Measurements from ENCODE around the gene CLK4.

Gene CLK4

GRCh38 chr5:178671602-178672144 lies 44.8 kb upstream of the CLK4 start:
- Histone ChIP-seq H3K9me3 (ENCODE audit: control insufficient read depth, low read length) (no peaks in the 10 kb centered on the region), H3K79me2 (no peaks in the 10 kb centered on the region), H3K4me1 (no peaks in the 10 kb centered on the region), H3K4me3 (ENCODE audit: low read depth, low read length) (no peak overlapping the region), H3K9ac (no peak overlapping the region), H3K27ac (no peak overlapping the region), H3K4me2 (ENCODE audit: low read length) (no peak overlapping the region), H3K27me3 (ENCODE audit: control insufficient read depth, insufficient read depth, low read length) (no peaks in the 10 kb centered on the region), H2AFZ (no peak overlapping the region), H3K36me3 (ENCODE audit: control insufficient read depth, insufficient read depth, low read length) (no peaks in the 10 kb centered on the region)
- no peak for TF ChIP-seq CTCF (IDR thresholded peaks at IDR 0.05)

DNA sequence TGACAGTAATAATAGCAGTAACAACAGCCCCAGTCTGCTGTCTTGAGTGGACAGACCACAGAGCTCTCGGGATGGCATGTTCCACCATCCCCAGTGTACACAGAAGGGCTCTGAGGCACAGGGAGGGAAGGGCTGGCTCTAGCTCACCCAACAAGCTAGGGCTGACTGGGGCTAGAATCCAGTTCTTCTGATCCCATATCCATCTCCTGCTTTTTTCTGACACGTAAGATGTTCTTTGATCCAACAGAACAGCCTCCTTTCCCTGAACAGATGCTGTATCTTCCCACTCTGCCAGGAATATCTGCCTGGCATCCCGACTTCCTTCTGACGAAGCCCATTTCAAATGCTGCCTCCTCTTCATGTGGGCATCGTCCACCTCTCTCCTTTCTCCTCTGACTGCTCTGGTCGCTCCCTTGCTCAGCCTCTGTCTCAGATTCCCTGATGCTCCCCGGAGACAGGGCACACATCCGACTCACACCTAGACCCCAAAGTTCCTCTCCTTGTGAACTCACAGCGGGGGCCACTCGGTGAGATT lies 43.6 kb upstream of the CLK4 start:
- no peak for TF ChIP-seq CTCF (IDR thresholded peaks at IDR 0.05)
- Histone ChIP-seq H3K27ac (no peak overlapping the region), H3K9ac (no peak overlapping the region), H3K79me2 (no peaks in the 10 kb centered on the region), H2AFZ (no peak overlapping the region), H3K4me1 (no peaks in the 10 kb centered on the region), H3K9me3 (ENCODE audit: control insufficient read depth, low read length) (no peaks in the 10 kb centered on the region), H3K4me3 (ENCODE audit: low read depth, low read length) (no peak overlapping the region), H3K4me2 (ENCODE audit: low read length) (no peak overlapping the region), H3K27me3 (ENCODE audit: control insufficient read depth, insufficient read depth, low read length) (no peaks in the 10 kb centered on the region), H3K36me3 (ENCODE audit: control insufficient read depth, insufficient read depth, low read length) (no peaks in the 10 kb centered on the region)

DNA sequence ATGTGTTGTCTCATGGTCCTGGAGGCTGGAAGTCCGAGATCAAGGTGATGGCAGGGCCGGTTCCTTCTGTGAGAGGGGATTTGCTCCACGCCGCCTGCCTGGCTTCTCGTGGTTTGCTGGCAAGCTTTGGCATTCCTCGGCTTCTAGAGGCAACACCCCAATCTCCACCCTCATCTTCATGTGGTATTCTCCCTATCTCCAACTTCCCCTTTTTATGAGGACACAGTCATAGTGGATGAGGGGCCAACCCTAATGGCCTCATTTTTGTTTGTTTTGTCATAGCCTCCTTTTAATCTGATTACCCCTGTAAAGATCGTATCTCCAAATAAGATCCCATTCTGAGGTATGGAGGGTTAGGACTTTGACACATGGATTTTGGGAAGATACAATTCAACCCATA lies 41.7 kb upstream of the CLK4 start:
- H3K9ac ChIP-seq: no peak overlapping the region

GRCh38 chr5:178667688-178668087 lies 40.8 kb upstream of the CLK4 start:
- Histone ChIP-seq H3K27ac (no peak overlapping the region), H2AFZ (no peak overlapping the region), H3K27me3 (ENCODE audit: control insufficient read depth, insufficient read depth, low read length) (no peaks in the 10 kb centered on the region), H3K4me1 (no peaks in the 10 kb centered on the region), H3K9ac (no peak overlapping the region), H3K4me3 (ENCODE audit: low read depth, low read length) (no peak overlapping the region), H3K4me2 (ENCODE audit: low read length) (no peak overlapping the region), H3K79me2 (no peaks in the 10 kb centered on the region), H3K9me3 (ENCODE audit: control insufficient read depth, low read length) (no peaks in the 10 kb centered on the region), H3K36me3 (ENCODE audit: control insufficient read depth, insufficient read depth, low read length) (no peaks in the 10 kb centered on the region)
- no peak for TF ChIP-seq CTCF (IDR thresholded peaks at IDR 0.05)

More for the DNA sequence above, 41.7 kb upstream of the CLK4 start:
- Histone ChIP-seq H3K79me2 (no peaks in the 10 kb centered on the region), H3K9me3 (ENCODE audit: control insufficient read depth, low read length) (no peaks in the 10 kb centered on the region), H3K4me3 (ENCODE audit: low read depth, low read length) (no peak overlapping the region), H3K27me3 (ENCODE audit: control insufficient read depth, insufficient read depth, low read length) (no peaks in the 10 kb centered on the region), H3K27ac (no peak overlapping the region), H3K4me1 (no peaks in the 10 kb centered on the region), H3K4me2 (ENCODE audit: low read length) (no peak overlapping the region), H3K36me3 (ENCODE audit: control insufficient read depth, insufficient read depth, low read length) (no peaks in the 10 kb centered on the region), H2AFZ (no peak overlapping the region)
- TF ChIP-seq CTCF (IDR thresholded peaks at IDR 0.05): no peak

DNA sequence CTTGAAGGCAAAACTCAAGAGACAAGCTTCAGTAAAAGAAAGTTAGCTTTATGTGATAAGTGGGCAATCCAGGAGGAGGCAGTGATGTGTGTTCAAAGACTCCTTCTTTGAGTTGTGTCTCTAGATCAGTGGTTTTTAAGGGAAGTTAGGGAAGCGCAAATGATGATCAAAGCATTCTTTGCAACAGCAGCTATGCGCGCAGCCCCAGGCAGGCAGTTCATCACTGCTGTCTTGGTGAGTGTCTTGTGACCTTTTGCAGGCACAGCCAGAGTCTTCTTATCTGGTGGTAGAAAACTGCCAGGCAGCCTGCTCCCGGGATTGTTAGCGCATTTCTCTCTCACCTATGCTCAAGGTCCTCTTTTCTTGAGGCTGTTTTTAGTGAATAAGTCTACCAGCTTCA lies 40.3 kb upstream of the CLK4 start:
- H3K27me3 ChIP-seq (ENCODE audit: control insufficient read depth, insufficient read depth, low read length): no peaks in the 10 kb centered on the region
- no peak overlapping the region for H3K4me2 ChIP-seq (ENCODE audit: low read length)
- no peaks in the 10 kb centered on the region for H3K79me2 ChIP-seq
- no peaks in the 10 kb centered on the region for H3K9me3 ChIP-seq (ENCODE audit: control insufficient read depth, low read length)
- no peak overlapping the region for H3K9ac ChIP-seq
- no peak overlapping the region for H2AFZ ChIP-seq
- H3K4me1 ChIP-seq: no peaks in the 10 kb centered on the region
- no peak for TF ChIP-seq CTCF (IDR thresholded peaks at IDR 0.05)
- no peak overlapping the region for H3K27ac ChIP-seq
- no peaks in the 10 kb centered on the region for H3K36me3 ChIP-seq (ENCODE audit: control insufficient read depth, insufficient read depth, low read length)
- H3K4me3 ChIP-seq (ENCODE audit: low read depth, low read length): no peak overlapping the region

Data from parathyroid adenoma (tissue), 2 donors.